Right renal cortex interstitium (tissue), 3 donors: ENCODE results near the gene PTPN22. TPM values are rescaled to one million over a fixed set of nuclear protein-coding genes. Genes with fewer than 3 reads are reported as not detected.
"Not testable (repeated sequence)": the region's sequence is repeated elsewhere in the genome, so short reads cannot be mapped to it uniquely, and the experiment has no call there.

Experiments used
- DNase-seq, 3 donors: peaks; one replicate each; pipeline ENCODE4 v3.0.0-alpha.2; 2013; ENCODE audit warnings: low read depth in 3 of 3, low spot score in 2 of 3
- polyA plus RNA-seq, 3 donors: library from polyadenylated mRNA; unstranded; fragments of 120-200 nt; gene quantifications; one replicate each; pipeline ENCODE4 v1.2.1, GENCODE V29; 2013; ENCODE audit not compliant: insufficient read length in 3 of 3

PTPN22 gene
- polyA plus RNA-seq, 3 donors: 0.24 to 0.43 (median 0.31) TPM

DNA sequence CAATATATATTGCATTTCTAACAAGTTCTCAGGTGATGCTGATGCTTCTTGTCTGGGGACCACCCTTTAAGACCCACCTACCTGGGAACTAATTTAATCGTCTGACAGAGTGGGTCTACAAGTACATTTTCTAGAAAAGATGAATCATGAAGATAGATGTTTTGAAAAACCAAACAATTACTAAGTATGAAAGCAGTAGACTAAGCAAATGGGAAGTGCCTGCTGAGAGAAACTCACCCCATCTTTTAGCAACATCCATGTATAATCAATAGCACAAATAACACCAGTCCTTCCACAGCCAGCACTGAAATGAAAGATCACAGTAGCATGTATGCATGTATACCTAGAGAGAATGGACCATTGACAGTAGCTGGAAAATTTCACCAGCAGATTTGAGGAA, 17.3 kb downstream of the PTPN22 start:
- DNase-seq: no peak

DNA sequence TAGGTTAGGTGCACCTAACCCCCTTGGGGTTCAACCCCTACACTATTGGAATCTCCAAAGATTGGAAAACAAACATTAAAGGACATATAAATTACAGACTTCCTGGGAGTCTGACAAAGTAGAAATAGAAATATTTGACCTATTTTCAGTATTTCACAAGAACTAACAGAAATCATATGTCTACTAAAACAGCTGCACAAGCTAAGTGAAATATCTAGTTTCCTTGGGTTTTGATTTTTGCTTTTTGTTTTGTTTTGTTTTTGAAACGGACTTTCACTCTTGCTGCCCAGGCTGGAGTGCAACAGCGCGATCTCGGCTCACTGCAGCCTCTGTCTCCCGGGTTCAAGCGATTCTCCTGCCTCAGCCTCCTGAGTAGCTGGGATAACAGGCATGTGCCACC, 18.8 kb downstream of the PTPN22 start:
- DNase-seq: not testable (repeated sequence)

DNA sequence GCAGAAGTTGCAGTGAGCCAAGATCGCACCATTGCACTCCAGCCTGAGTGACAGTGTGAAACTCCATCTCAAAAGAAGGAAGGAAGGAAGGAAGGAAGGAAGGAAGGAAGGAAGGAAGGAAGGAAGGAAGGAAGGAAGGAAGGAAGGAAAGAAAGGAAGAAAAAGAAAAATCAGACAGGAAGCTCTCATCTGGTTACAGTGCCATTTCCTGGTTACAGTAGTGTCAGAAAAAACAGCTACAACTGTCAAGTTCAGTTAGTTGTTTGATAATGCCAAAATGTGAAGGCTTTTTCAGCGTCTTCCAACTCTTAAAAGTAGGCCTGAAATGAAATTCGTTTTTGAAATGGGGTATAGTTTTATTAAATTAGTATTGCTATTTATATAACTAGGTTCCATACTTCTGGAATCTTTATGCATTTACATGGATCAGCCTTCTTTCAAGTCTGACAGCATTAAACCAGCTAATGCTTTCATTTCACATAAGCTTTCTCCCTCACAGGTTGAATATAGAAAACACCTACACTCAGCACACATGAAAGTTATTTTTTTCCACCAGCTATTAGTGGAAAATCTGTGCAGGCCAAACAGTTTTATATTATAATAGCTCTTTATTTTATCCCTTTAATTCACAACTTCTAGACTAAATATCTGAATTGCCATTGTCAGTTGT, 21.2 kb downstream of the PTPN22 start:
- no peak for DNase-seq

- no peak for DNase-seq
Measured at GRCh38 chr1:113849072-113849471, 22.4 kb downstream of the PTPN22 start.

GRCh38 chr1:113846391-113847035, 25.0 kb downstream of the PTPN22 start:
- DNase-seq: no peak

DNA sequence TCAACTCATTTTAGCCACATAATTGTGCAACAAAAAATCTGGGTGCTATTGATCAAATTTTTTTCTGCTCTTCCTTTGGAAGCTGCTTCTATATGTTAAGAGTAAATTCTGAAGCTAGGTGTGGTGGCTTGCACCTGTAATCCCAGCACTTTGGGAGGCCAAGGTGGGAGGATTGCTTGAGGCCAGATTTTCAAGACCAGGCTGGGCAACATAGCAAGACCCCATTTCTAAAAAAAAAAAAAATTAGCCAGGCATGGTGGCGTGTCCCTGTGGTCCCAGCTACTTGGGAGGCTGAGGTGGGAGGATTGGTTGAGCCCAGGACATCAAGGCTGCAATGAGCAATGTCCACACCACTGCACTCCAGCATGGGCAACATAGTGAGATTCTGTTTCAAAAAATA, 35.0 kb downstream of the PTPN22 start:
- DNase-seq: no peak

DNA sequence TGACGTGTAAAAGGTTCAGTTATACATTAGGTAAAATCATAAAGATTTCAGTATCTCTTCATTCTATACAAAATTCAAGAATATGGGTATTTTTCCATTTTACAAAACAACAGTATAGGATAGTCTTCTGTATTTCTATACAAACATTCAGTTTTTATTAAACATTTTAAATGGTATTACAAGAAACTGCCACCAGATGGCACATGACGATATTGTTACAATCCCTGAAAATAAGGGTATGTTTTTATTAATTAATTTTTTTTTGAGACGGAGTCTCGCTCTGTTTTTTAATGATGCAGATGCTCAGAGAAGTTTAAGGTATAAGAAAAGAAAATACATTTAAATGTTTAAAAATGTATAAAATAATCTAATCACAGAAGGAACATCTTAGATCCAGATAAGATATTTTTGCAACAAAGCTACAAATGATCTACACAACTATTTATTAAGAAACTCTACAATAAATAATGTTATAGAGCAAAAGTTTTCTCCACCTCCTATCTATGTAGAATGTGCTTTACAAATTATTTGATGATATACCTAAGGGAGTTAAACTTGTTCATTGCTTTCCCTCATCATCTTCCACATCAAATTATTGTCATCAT, 35.7 kb downstream of the PTPN22 start:
- peak; percentile 26 to 31 (median 29) for DNase-seq

DNA sequence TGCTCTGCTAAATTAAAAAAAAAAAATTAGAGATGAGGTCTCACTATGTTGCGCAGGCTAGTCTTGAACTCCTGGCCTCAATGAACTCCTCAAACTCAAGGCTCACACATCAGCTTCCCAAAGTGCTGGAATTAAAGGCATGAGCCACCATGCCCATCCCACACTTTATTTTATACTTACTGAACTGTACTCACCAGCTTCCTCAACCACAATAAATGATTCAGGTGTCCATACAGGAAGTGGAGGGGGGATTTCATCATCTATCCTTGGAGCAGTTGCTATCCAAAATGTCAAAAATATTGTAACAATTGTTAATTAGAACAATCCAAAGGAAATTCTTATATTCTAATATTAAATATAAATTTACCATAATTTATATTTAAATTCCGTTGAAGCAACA, 36.8 kb downstream of the PTPN22 start:
- no peak for DNase-seq

- no peak for DNase-seq
Measured at GRCh38 chr1:113830039-113830438, 41.5 kb downstream of the PTPN22 start.

DNA sequence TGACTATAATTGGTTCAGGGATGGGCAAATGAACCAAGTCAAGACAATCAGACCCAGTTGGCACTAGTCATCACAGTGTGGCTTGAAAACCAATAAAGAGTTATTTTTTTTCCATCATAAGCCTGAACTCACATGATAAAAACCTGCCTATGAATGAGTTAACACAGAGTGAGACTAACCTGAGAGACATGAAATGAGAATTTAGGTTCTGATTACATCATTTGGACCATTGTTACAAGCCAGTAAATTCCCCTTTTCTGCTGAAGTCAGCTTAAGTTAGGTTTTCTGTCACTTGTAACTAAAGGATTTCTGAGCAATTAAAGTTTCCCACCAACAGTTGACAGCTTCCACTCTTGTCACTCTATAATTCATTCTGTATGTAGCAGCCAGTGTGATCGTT, 49.6 kb downstream of the PTPN22 start:
- no peak for DNase-seq

DNA sequence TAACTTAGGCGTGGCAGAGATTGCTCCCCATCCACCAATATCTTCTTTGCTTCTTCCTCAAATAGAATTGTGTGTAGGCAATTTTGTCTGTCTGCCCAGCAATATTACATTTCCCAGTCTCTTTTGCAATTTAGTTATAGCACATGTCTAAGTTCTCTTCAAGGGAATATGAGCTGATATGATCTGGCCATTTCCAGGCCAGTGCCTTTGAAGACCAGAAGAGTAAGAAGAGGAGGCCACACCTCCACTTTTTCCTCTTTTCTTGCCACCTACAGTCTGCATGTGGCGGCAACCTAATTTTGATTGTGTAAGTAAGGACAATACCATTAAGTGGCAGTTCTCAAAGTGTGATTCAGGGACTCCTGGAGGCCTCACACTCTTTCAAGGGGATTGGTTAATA, 52.9 kb downstream of the PTPN22 start:
- DNase-seq: no peak

DNA sequence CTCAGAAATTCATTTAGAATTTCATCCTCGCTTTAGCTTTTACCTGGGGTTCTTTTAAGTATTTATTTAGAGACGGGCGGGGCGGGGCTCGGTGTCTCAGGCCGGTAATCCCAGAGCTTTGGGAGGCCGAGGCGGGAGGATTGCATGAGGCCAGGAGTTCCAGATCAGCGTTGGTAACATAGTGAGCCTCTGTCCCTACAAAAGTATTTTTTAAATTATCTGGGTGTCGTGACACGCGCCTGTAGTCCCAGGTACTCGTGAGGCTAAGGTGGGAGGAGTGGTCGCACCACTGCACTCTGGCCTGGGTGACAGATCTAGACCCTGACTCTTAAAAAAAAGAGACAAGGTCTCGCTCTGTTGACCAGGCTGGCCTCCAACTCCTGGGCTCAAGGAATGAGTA, 58.3 kb downstream of the PTPN22 start:
- DNase-seq: no peak

- DNase-seq: peak in 2 of 3 donors; percentile 6 to 19
Measured at GRCh38 chr1:113812661-113813135, 58.8 kb downstream of the PTPN22 start.

DNA sequence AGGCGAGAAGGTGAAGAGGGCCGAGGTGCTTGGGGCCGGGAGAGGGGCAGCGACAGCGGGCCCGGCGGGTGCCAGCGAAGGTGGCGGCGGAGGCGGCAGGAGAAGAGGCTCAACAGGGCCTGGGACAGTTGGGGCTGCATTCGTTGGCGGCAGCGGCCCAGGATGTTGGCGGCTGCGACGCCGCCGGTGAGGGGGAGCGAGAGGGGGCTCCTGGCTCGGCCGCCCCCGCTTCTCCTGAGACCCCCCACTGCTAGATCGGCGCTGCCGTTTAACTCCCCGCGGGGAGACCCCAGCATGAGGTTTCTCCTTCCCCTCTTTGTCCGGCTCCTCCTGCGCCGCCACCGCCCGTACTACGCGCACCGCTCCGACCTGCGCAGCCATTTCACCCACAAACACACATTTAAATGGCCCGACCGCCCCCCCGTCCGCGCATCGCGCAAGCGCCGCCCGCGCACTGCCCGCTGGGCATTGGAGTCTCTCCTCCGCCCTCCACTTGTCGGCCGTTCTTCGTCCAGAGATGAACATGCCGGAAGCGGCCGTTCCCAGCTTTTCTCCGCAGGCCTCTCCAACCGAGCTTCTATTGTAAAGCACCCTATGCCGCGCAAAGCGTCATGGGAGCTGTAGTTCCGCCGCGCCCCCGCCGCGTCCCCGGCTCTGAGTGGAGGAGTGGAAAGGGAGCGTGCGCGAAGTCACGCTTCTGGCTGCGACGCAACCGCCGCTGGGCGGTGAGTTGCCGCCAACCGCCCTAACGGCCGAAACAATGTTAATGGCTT, 59.4 kb downstream of the PTPN22 start, which contains the start of gene RSBN1:
Gene RSBN1 (minus strand): TSS at position 589 of the 773 bp plus-strand sequence. CDS start 64 bp downstream, at position 525.
- peak; percentile 94 to 98 (median 95) for DNase-seq

DNA sequence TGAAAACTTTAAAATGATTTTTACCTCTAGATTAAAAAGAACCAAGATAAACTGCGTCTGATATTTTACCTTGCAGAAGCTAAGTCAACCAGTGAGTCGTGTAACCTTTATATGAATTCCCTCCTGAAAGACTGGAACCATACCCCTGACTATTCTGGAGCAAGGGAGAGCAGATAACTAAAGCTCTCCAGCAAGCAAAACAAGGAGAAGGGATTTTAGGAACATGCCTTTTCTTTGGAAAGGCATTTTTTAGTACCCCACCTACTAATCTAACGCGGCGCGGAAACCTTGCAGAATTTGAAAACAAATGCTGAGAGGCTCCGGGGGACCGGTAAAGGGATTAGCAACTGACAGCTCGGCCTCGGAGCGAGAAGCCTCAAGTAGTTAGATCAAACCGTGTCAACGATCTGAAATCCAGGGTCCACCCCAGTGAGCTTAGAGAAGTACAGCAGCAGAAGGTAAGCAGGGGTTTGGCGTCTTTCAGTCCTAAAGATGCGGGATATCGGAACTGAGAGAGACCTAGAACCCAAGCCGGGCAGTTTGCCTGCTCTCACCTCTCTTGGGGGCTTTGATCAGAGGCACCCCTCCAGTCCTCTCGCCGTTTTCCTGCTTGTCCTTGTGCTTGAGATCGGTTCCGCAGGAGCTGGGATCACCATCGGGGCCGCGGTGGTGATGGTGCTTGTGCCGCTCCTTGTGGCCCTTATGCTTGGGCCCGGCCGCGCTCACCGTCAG, 60.2 kb downstream of the PTPN22 start:
- DNase-seq: peak; percentile 26 to 27 (median 27)

- DNase-seq: no peak
Measured at GRCh38 chr1:113809670-113810602, 61.6 kb downstream of the PTPN22 start.

DNA sequence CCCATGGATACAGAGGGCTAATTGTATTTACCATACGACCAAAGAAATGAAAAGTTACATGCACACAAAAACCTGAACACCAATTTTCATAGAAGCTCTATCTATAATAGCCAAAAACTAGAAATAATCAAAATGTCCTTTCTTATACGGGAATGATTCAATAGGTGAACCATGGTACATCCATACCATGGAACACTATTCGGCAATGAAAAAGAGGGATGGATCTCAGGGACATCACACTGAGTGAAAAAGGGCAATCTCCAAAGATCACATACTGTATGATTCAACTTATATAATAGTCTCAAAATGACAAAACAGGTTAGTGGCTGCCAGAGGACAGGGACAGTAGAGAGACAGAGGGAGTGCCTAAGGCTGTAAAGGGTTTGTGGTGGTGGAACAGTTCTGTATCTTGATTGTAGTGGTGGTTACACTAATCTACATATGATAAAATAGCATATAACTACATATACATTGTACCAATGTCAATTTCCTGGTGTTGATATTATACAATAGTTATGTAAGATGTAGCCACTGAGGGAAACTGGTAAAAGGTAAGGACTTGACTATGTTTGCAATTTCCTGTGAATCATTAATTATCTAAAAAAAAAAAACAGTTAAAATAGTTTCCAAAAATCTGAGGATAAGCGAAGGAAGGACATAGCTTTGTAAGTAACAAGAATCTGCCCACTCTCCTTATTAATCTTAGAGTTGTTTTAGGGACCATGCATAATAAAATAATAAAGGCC, 62.9 kb downstream of the PTPN22 start:
- DNase-seq: no peak

- DNase-seq: no peak
Measured at GRCh38 chr1:113805639-113806038, 65.9 kb downstream of the PTPN22 start.

GRCh38 chr1:113805256-113805531, 66.3 kb downstream of the PTPN22 start:
- DNase-seq: no peak
